SK-N-SH (cell line): ENCODE results near the gene GNPTAB. TPM values are rescaled to one million over a fixed set of nuclear protein-coding genes. Genes with fewer than 3 reads are reported as not detected.

Source experiments
- CTCF ChIA-PET: fragments of 300-600, 350-600 bp; formaldehyde crosslinking; extraction: SDS; loops from one replicate; lab custom pipeline; 2021; lab: Yijun Ruan, JAX
- POLR2A ChIA-PET: fragments of 350-600 bp; sonication (Branson Sonifier 250); formaldehyde crosslinking; extraction: SDS; loops from one replicate; lab custom pipeline; 2020; ENCODE audit warnings: antibody characterized with exemption, inconsistent platforms; lab: Yijun Ruan, JAX
- DNase-seq: peaks from one replicate; pipeline ENCODE4 v3.0.0; 2012
- H2AFZ ChIP-seq: fragments of 200-600 bp; sonication (generic); 2 replicates; pipeline ENCODE4 v1.8.1; 2016; ENCODE audit warnings: antibody characterized with exemption, mild to moderate bottlenecking, low read depth
- H3F3A ChIP-seq: fragments of 200-600 bp; sonication (generic); replicated peaks from 2 replicates; pipeline ENCODE3; 2016; ENCODE audit warnings: antibody characterized with exemption, mild to moderate bottlenecking; ENCODE audit not compliant: insufficient read depth
- H3K27ac ChIP-seq, 2 experiments: fragments of 200-500 bp in 1 of 2; fragments of 200-600 bp in 1 of 2; sonication (Bioruptor generic) in 1 of 2; sonication (generic), shearing (Covaris generic) in 1 of 2; 2 replicates each; pipeline versions ENCODE4 v1.5.1 to v1.6.1; 2014 to 2016; ENCODE audit warnings: low read depth in 2 of 2, inconsistent platforms in 1 of 2, low read length in 1 of 2, mild to moderate bottlenecking in 1 of 2, mixed read lengths in 1 of 2
- H3K27me3 ChIP-seq: fragments of 200-600 bp; sonication (generic), shearing (Covaris generic); 2 replicates; pipeline ENCODE4 v1.6.1; 2016; ENCODE audit warnings: mixed run types; ENCODE audit not compliant: insufficient read depth
- H3K36me3 ChIP-seq, 2 experiments: fragments of 200-500 bp in 1 of 2; fragments of 200-600 bp in 1 of 2; sonication (Bioruptor generic) in 1 of 2; sonication (generic) in 1 of 2; replicated peaks in 1 of 2; 2 replicates each; pipeline versions ENCODE3 to v1.5.1; 2014 to 2016; ENCODE audit warnings: low read length in 1 of 2, mild to moderate bottlenecking in 1 of 2; ENCODE audit not compliant: insufficient read depth in 2 of 2, control insufficient read depth in 1 of 2
- H3K4me1 ChIP-seq, 2 experiments: fragments of 200-500 bp in 1 of 2; fragments of 200-600 bp in 1 of 2; sonication (Bioruptor generic) in 1 of 2; sonication (generic), shearing (Covaris generic) in 1 of 2; 2 replicates each; pipeline versions ENCODE4 v1.5.1 to v1.6.1; 2014 to 2016; ENCODE audit warnings: low read depth in 1 of 2, low read length in 1 of 2, mixed run types in 1 of 2; ENCODE audit not compliant: insufficient read depth in 2 of 2, control insufficient read depth in 1 of 2
- H3K4me2 ChIP-seq: fragments of 200-600 bp; sonication (generic), shearing (Covaris generic); 2 replicates; pipeline ENCODE4 v1.6.1; 2017; ENCODE audit warnings: mixed run types
- H3K4me3 ChIP-seq, 2 experiments: fragments of 200-500 bp in 1 of 2; fragments of 200-600 bp in 1 of 2; sonication (Bioruptor generic) in 1 of 2; sonication (generic), shearing (Covaris generic) in 1 of 2; 2 replicates each; pipeline versions ENCODE4 v1.5.1 to v1.8.1; 2014 to 2016; ENCODE audit warnings: low read depth in 2 of 2, inconsistent platforms in 1 of 2, low read length in 1 of 2, mild to moderate bottlenecking in 1 of 2, mixed read lengths in 1 of 2, moderate library complexity in 1 of 2
- H3K79me2 ChIP-seq: fragments of 200-600 bp; sonication (generic); 2 replicates; pipeline ENCODE4 v1.8.1; 2017; ENCODE audit warnings: mild to moderate bottlenecking; ENCODE audit not compliant: insufficient read depth
- H3K9ac ChIP-seq: fragments of 200-600 bp; sonication (generic); 2 replicates; pipeline ENCODE4 v1.6.1; 2017; ENCODE audit warnings: mixed run types
- H3K9me2 ChIP-seq: fragments of 200-600 bp; sonication (generic); 2 replicates; pipeline ENCODE4 v1.6.1; 2017; ENCODE audit warnings: mixed run types
- H3K9me3 ChIP-seq: fragments of 200-600 bp; sonication (generic); 2 replicates; pipeline ENCODE4 v1.6.1; 2017; ENCODE audit warnings: mixed run types, mild to moderate bottlenecking, moderate library complexity
- H4K20me1 ChIP-seq: fragments of 200-600 bp; sonication (generic); 2 replicates; pipeline ENCODE4 v1.6.1; 2017; ENCODE audit warnings: mild to moderate bottlenecking, mixed run types; ENCODE audit not compliant: insufficient read depth
- CHD2 ChIP-seq: fragments of 150-350 bp; IDR thresholded peaks from 2 replicates; pipeline ENCODE4 v1.6.1; 2018; ENCODE audit warnings: low read length; ENCODE audit not compliant: partially characterized antibody
- ELF1 ChIP-seq: IDR thresholded peaks from 2 replicates; pipeline ENCODE4 v1.4.0; 2012
- EZH2phosphoT487 ChIP-seq: fragments of 200-600 bp; sonication (generic); IDR thresholded peaks from 2 replicates; pipeline ENCODE4 v1.6.1; 2017; ENCODE audit warnings: low read depth, mixed run types, mild to moderate bottlenecking, antibody characterized with exemption, moderate library complexity, borderline replicate concordance
- FOSL2 ChIP-seq: IDR thresholded peaks from 2 replicates; pipeline ENCODE4 v1.4.0; 2012; ENCODE audit warnings: low read depth, mild to moderate bottlenecking, moderate library complexity, borderline replicate concordance
- FOXJ3 ChIP-seq: sonication (generic); formaldehyde crosslinking; IDR thresholded peaks from 2 replicates; pipeline ENCODE4 v1.5.1; 2020; ENCODE audit warnings: mild to moderate bottlenecking, missing genetic modification reagents
- GABPA ChIP-seq: IDR thresholded peaks from 2 replicates; pipeline ENCODE4 v1.4.0; 2012; ENCODE audit warnings: low read depth, mild to moderate bottlenecking
- JUND ChIP-seq: IDR thresholded peaks from 2 replicates; pipeline ENCODE4 v1.4.0; 2012
- MEF2A ChIP-seq: IDR thresholded peaks from 2 replicates; pipeline ENCODE4 v1.4.0; 2012; ENCODE audit warnings: low read depth, borderline replicate concordance
- MXI1 ChIP-seq: IDR thresholded peaks from 2 replicates; pipeline ENCODE4 v1.6.1; 2012; ENCODE audit warnings: mild to moderate bottlenecking, low read depth, low read length, improper control_type of control experiment
- NFIC ChIP-seq: IDR thresholded peaks from 2 replicates; pipeline ENCODE4 v1.4.0; 2012; ENCODE audit warnings: borderline replicate concordance
- NRF1 ChIP-seq: IDR thresholded peaks from 2 replicates; pipeline ENCODE4 v1.6.1; 2012; ENCODE audit warnings: low read depth, mild to moderate bottlenecking, low read length
- POLR2AphosphoS5 ChIP-seq: IDR thresholded peaks from 2 replicates; pipeline ENCODE4 v1.6.1; 2012; ENCODE audit warnings: low read depth, low read length
- RAD21 ChIP-seq: IDR thresholded peaks from 2 replicates; pipeline ENCODE4 v1.6.1; 2012; ENCODE audit warnings: mild to moderate bottlenecking, low read length
- RCOR1 ChIP-seq: fragments of 150-350 bp; IDR thresholded peaks from 2 replicates; pipeline ENCODE4 v1.6.1; 2017; ENCODE audit warnings: antibody characterized with exemption, low read length
- RFX5 ChIP-seq: IDR thresholded peaks from 2 replicates; pipeline ENCODE4 v1.6.1; 2012; ENCODE audit warnings: mild to moderate bottlenecking, improper control_type of control experiment, low read length
- RXRA ChIP-seq: IDR thresholded peaks from 2 replicates; pipeline ENCODE4 v1.4.0; 2012; ENCODE audit warnings: low read depth, mild to moderate bottlenecking, borderline replicate concordance
- SMC3 ChIP-seq: IDR thresholded peaks from 2 replicates; pipeline ENCODE4 v1.6.1; 2012; ENCODE audit warnings: low read depth, low read length, improper control_type of control experiment
- TAF1 ChIP-seq: IDR thresholded peaks from 2 replicates; pipeline ENCODE4 v1.6.1; 2012; ENCODE audit warnings: low read depth, mild to moderate bottlenecking, low read length, moderate library complexity, borderline replicate concordance
- TEAD4 ChIP-seq: IDR thresholded peaks from 2 replicates; pipeline ENCODE4 v1.4.0; 2012; ENCODE audit warnings: mild to moderate bottlenecking, borderline replicate concordance; ENCODE audit not compliant: insufficient read depth
- WGBS: methylation state at CpG from one replicate; pipeline ENCODE4 v1.1.6; 2017; ENCODE audit warnings: low lambda C conversion rate; 5-methylcytosine and 5-hydroxymethylcytosine counted together
- polyA plus RNA-seq, 3 experiments: library from polyadenylated mRNA; depleted of rRNA; stranded (reverse); fragments of >200 nt; gene quantifications; 2 replicates each; pipeline ENCODE4 v1.2.3, GENCODE V29; 2012
- TF ChIP-seq, protein P1 (sequence below): IDR thresholded peaks from 2 replicates; pipeline ENCODE4; 2012
- TF ChIP-seq, protein P2 (sequence below): IDR thresholded peaks from 2 replicates; pipeline ENCODE4 v1.4.0; 2012; ENCODE audit warnings: low read depth, borderline replicate concordance
- TF ChIP-seq, protein P3 (sequence below): IDR thresholded peaks from 2 replicates; pipeline ENCODE4 v1.4.0; 2012; ENCODE audit warnings: low read depth

GNPTAB gene
- polyA plus RNA-seq, 1 of the 3 experiments (the other 2 are of a cell fraction) = 18.8 TPM

DNA sequence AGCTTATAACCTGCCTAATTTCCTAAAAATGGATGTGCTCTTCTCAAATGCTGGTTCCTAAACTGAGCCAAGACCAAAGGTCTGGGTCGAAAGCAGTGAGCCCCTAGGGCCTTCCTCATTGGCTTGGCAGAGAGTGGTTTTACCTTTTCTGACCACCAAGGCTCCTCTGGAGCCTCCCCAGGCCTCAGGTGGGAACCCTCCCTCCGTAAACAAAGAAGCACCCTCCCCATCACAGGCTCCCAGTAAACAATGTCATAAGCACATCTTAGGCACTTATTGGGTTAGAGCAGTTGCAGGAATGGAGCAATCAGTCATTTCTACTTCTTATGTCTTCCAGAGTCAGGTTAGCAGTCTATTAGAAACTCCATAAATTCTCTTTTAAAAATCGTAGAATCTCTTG lies 127.3 kb downstream of the GNPTAB start (continued):
- TF ChIP-seq, protein P1, sequence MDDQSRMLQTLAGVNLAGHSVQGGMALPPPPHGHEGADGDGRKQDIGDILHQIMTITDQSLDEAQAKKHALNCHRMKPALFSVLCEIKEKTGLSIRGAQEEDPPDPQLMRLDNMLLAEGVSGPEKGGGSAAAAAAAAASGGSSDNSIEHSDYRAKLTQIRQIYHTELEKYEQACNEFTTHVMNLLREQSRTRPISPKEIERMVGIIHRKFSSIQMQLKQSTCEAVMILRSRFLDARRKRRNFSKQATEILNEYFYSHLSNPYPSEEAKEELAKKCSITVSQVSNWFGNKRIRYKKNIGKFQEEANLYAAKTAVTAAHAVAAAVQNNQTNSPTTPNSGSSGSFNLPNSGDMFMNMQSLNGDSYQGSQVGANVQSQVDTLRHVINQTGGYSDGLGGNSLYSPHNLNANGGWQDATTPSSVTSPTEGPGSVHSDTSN = no peak
- TF ChIP-seq MEF2A = no peak
- TF ChIP-seq TAF1 = no peak
- no peak for TF ChIP-seq SMC3
- TF ChIP-seq RFX5 = no peak
- no peak for TF ChIP-seq RCOR1
- no peak for TF ChIP-seq GABPA
- TF ChIP-seq ELF1 = no peak
- TF ChIP-seq, protein P2, sequence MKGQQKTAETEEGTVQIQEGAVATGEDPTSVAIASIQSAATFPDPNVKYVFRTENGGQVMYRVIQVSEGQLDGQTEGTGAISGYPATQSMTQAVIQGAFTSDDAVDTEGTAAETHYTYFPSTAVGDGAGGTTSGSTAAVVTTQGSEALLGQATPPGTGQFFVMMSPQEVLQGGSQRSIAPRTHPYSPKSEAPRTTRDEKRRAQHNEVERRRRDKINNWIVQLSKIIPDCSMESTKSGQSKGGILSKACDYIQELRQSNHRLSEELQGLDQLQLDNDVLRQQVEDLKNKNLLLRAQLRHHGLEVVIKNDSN = no peak
- no peak for TF ChIP-seq FOSL2

DNA sequence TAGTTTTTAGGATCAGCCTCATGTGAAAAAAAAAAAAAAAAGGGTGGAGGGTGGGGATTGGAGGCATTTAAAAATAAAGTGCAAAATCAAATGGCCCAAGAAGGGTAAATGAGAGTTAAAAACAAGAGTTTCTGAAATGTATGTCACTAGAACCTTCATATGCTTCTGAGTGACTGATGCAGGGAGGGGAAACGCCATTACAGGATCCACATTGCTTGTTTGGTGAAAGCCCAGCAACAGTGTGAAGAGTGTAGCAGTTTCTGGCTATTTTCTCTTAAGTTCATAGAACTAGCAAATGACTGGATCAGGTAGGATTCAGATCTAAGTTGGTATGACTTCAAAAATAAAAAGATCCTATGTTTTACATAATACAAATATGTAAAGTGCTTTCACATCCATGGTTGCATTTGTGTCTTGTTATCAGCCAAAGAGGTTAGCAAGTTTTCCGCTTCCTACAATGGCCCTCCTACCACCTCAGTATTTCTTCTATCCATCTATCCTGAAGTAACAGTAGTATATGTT lies 130.4 kb downstream of the GNPTAB start:
- H3K27ac ChIP-seq = no peak overlapping the region
- peaks cover 24% of the 10 kb centered on the region; the same call in 1 of the 2 replicates for H3K79me2 ChIP-seq
- H4K20me1 ChIP-seq = no peaks in the 10 kb centered on the region
- WGBS = 100% methylated on average over 2 of the region's 2 CpGs
- H3K4me1 ChIP-seq = peaks cover 0 to 11% of the 10 kb centered on the region in 2 experiments; a peak in 2 of 4 replicates
- H3K4me3 ChIP-seq = no peak overlapping the region
- peaks cover 3% of the 10 kb centered on the region for H3F3A ChIP-seq
- TF ChIP-seq NRF1 (no peak), ELF1 (no peak), MEF2A (no peak), RXRA (no peak), POLR2AphosphoS5 (no peak), FOSL2 (no peak), RAD21 (no peak), TEAD4 (no peak), MXI1 (no peak), GABPA (no peak), NFIC (no peak), JUND (no peak), EZH2phosphoT487 (no peak), TAF1 (no peak), SMC3 (no peak), FOXJ3 (CRISPR knock-in tag) (no peak), CHD2 (no peak)
- TF ChIP-seq, protein P3, sequence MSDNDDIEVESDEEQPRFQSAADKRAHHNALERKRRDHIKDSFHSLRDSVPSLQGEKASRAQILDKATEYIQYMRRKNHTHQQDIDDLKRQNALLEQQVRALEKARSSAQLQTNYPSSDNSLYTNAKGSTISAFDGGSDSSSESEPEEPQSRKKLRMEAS = no peak
- TF ChIP-seq, protein P1 = no peak
- no peaks in the 10 kb centered on the region for H3K36me3 ChIP-seq
- no peak overlapping the region for H2AFZ ChIP-seq
- H3K9me2 ChIP-seq = no peaks in the 10 kb centered on the region
- no peaks in the 10 kb centered on the region for H3K27me3 ChIP-seq
- no peak overlapping the region for H3K9ac ChIP-seq
- no peaks in the 10 kb centered on the region for H3K9me3 ChIP-seq
- no peak for DNase-seq
- H3K4me2 ChIP-seq = no peak overlapping the region
- POLR2A ChIA-PET = no interaction called here
- CTCF ChIA-PET = no interaction called here
